ENCODE measurements around the gene UCHL5.

UCHL5 gene

DNA sequence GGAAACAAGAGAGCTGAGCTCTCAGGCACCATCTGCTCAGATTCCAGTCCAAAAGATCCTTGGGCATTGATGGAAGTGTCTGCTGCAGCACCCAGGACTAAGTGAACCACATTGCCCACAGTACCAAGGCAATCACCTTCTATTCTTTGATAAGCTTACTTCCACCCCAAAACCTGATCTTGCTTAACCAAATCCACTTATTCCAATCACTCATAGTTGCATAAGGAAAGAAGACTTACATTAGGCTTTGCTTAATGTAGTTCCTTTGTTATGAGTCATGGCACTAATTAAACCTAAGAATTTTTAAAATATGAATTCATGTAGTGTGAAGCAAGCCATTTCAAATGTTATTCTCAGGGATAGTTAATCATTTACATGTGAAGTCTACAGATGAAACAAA, 84.5 kb downstream of the UCHL5 start:
- Histone ChIP-seq H3K27me3 (replicated peaks) (no peaks in the 10 kb centered on the region), H3K4me3 (ENCODE audit: low read depth, low read length) (no peak overlapping the region), H3K36me3 (replicated peaks) (no peaks in the 10 kb centered on the region), H3K27ac (no peak overlapping the region)
- in situ Hi-C loops (cut with HindIII; ENCODE audit: low pct_ligation_motif_present, low sequenced_read_pairs) = no loop called here
- no peak for DNase-seq
- TF ChIP-seq, protein P1, sequence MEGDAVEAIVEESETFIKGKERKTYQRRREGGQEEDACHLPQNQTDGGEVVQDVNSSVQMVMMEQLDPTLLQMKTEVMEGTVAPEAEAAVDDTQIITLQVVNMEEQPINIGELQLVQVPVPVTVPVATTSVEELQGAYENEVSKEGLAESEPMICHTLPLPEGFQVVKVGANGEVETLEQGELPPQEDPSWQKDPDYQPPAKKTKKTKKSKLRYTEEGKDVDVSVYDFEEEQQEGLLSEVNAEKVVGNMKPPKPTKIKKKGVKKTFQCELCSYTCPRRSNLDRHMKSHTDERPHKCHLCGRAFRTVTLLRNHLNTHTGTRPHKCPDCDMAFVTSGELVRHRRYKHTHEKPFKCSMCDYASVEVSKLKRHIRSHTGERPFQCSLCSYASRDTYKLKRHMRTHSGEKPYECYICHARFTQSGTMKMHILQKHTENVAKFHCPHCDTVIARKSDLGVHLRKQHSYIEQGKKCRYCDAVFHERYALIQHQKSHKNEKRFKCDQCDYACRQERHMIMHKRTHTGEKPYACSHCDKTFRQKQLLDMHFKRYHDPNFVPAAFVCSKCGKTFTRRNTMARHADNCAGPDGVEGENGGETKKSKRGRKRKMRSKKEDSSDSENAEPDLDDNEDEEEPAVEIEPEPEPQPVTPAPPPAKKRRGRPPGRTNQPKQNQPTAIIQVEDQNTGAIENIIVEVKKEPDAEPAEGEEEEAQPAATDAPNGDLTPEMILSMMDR (IDR thresholded peaks at IDR 0.05; ENCODE audit: low read depth, low read length, missing control alignments) = no peak

DNA sequence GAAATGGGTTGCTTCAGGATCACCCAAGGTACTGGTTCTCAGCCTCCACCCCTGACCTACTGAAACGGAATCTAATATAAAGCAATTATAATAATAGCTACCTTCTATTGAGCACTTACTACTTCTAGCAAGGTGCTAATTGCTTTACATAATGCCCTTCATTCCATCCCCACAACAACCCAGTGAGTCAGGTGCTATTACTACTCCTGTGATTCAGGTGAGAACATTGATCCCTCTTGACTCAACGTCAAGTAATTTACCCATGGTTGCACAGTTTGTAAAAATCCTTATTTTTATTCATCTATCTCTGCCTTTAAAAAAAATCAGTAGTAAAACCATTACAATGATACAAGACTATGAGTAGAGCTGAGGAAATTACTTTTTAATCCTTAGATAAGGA, 85.2 kb downstream of the UCHL5 start:
- in situ Hi-C loops (cut with HindIII; ENCODE audit: low pct_ligation_motif_present, low sequenced_read_pairs) = no loop called here
- Histone ChIP-seq H3K27ac (no peak overlapping the region), H3K36me3 (replicated peaks) (no peaks in the 10 kb centered on the region), H3K27me3 (replicated peaks) (no peaks in the 10 kb centered on the region), H3K4me3 (ENCODE audit: low read depth, low read length) (no peak overlapping the region)
- TF ChIP-seq, protein P1 (IDR thresholded peaks at IDR 0.05; ENCODE audit: low read depth, low read length, missing control alignments) = no peak
- no peak for DNase-seq

GRCh38 chr1:192973202-192973601, 86.0 kb downstream of the UCHL5 start:
- Histone ChIP-seq H3K27ac (no peak overlapping the region), H3K27me3 (replicated peaks) (no peaks in the 10 kb centered on the region), H3K4me3 (ENCODE audit: low read depth, low read length) (no peak overlapping the region), H3K36me3 (replicated peaks) (no peaks in the 10 kb centered on the region)
- TF ChIP-seq, protein P1 (IDR thresholded peaks at IDR 0.05; ENCODE audit: low read depth, low read length, missing control alignments) = no peak
- DNase-seq = no peak
- in situ Hi-C loops (cut with HindIII; ENCODE audit: low pct_ligation_motif_present, low sequenced_read_pairs) = no loop called here

- in situ Hi-C loops (cut with HindIII; ENCODE audit: low pct_ligation_motif_present, low sequenced_read_pairs) = no loop called here
- Histone ChIP-seq H3K4me3 (ENCODE audit: low read depth, low read length) (no peak overlapping the region), H3K27ac (no peak overlapping the region), H3K36me3 (replicated peaks) (no peaks in the 10 kb centered on the region), H3K27me3 (replicated peaks) (no peaks in the 10 kb centered on the region)
- DNase-seq = no peak
- TF ChIP-seq, protein P1 (IDR thresholded peaks at IDR 0.05; ENCODE audit: low read depth, low read length, missing control alignments) = no peak
Observed at GRCh38 chr1:192969091-192969490, 90.1 kb downstream of the UCHL5 start.

- H3K4me3 ChIP-seq (ENCODE audit: low read depth, low read length) = no peak overlapping the region
- in situ Hi-C loops (cut with HindIII; ENCODE audit: low pct_ligation_motif_present, low sequenced_read_pairs) = no loop called here
- H3K36me3 ChIP-seq (replicated peaks) = no peaks in the 10 kb centered on the region
- TF ChIP-seq, protein P1 (IDR thresholded peaks at IDR 0.05; ENCODE audit: low read depth, low read length, missing control alignments) = no peak
- no peak for DNase-seq
- H3K27ac ChIP-seq = no peak overlapping the region
- no peaks in the 10 kb centered on the region for H3K27me3 ChIP-seq (replicated peaks)
Observed at GRCh38 chr1:192968323-192968722, 90.8 kb downstream of the UCHL5 start.

- TF ChIP-seq, protein P1 (IDR thresholded peaks at IDR 0.05; ENCODE audit: low read depth, low read length, missing control alignments) = no peak
- no peak for DNase-seq
- no peaks in the 10 kb centered on the region for H3K27me3 ChIP-seq (replicated peaks)
- no peaks in the 10 kb centered on the region for H3K36me3 ChIP-seq (replicated peaks)
- H3K4me3 ChIP-seq (ENCODE audit: low read depth, low read length) = no peak overlapping the region
- in situ Hi-C loops (cut with HindIII; ENCODE audit: low pct_ligation_motif_present, low sequenced_read_pairs) = no loop called here
- H3K27ac ChIP-seq = no peak overlapping the region
Observed at GRCh38 chr1:192967901-192968300, 91.3 kb downstream of the UCHL5 start.

All from brain microvascular endothelial cell (primary cell).